ENCODE measurements around the gene CRYZ. TPM values are rescaled to one million over a fixed set of nuclear protein-coding genes. Genes with fewer than 3 reads are reported as not detected.

The CRYZ gene
- total RNA-seq, 2 donors from 2014 or later = 12.6 to 36.0 TPM

DNA sequence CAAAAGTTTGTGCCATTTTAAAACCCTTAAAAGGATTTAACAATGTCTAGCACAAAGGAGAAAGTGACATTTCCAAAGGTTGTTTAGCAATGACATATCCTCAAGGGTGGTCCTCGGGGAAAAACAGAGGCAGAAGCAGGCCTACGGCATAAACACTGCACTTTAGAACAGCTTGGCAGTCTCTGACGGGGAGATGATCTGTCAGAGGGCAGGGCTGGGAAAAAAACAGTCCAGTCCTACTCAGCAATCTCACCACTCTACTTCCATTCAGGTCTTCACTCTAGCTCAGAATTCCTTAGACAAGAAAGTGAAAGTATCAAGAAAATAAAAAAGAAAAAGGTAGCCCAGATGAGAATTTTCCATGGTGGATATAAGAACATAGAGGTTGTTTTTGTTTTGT is 4.1 kb downstream of the CRYZ start:
- no peak for DNase-seq (ENCODE audit: low spot score)
- H3K27ac ChIP-seq = no peak overlapping the region
- H3K9me3 ChIP-seq = no peaks in the 10 kb centered on the region
- TF ChIP-seq, protein P1, sequence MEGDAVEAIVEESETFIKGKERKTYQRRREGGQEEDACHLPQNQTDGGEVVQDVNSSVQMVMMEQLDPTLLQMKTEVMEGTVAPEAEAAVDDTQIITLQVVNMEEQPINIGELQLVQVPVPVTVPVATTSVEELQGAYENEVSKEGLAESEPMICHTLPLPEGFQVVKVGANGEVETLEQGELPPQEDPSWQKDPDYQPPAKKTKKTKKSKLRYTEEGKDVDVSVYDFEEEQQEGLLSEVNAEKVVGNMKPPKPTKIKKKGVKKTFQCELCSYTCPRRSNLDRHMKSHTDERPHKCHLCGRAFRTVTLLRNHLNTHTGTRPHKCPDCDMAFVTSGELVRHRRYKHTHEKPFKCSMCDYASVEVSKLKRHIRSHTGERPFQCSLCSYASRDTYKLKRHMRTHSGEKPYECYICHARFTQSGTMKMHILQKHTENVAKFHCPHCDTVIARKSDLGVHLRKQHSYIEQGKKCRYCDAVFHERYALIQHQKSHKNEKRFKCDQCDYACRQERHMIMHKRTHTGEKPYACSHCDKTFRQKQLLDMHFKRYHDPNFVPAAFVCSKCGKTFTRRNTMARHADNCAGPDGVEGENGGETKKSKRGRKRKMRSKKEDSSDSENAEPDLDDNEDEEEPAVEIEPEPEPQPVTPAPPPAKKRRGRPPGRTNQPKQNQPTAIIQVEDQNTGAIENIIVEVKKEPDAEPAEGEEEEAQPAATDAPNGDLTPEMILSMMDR (IDR thresholded peaks at IDR 0.05) = no peak
- no peak overlapping the region for H3K4me3 ChIP-seq
- H3K36me3 ChIP-seq = peaks cover under 1% of the 10 kb centered on the region
- ATAC-seq (ENCODE audit: insufficient number of reproducible peaks, low FRiP score, low read depth) = no peak
- peaks cover 18 to 23% of the 10 kb centered on the region in 2 donors for H3K4me1 ChIP-seq (ENCODE audit: control insufficient read depth in 1 of 2, low read depth in 2 of 2)
- H3K27me3 ChIP-seq (replicated peaks; ENCODE audit: insufficient read depth) = no peaks in the 10 kb centered on the region

DNA sequence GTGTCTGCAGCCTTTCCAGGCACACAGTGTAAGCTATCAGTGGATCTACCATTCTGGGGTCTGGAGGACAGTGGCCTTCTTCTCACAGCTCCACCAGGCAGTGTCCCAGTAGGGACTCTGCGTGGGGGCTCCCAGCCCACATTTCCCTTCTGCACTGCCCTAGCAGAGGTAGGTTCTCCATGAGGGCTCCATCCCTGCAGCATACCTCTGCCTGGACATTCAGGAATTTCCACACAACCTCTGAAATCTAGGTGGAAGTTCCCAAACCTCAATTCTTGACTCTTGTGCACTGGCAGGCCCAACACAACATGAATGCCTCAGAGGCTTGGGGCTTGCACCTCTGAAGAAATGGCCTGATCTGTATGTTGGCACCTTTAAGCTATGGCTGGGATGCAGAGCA is 6.8 kb downstream of the CRYZ start:
- Histone ChIP-seq H3K27ac (no peak overlapping the region), H3K9me3 (no peaks in the 10 kb centered on the region), H3K4me3 (no peak overlapping the region), H3K27me3 (replicated peaks; ENCODE audit: insufficient read depth) (no peaks in the 10 kb centered on the region), H3K4me1 (ENCODE audit: control insufficient read depth in 1 of 2, low read depth in 2 of 2) (peaks cover 7 to 18% of the 10 kb centered on the region in 2 donors), H3K36me3 (peaks cover 10% of the 10 kb centered on the region)
- ATAC-seq (ENCODE audit: insufficient number of reproducible peaks, low FRiP score, low read depth) (no peak), DNase-seq (ENCODE audit: low spot score) (no peak)
- TF ChIP-seq, protein P1 (IDR thresholded peaks at IDR 0.05) = no peak

DNA sequence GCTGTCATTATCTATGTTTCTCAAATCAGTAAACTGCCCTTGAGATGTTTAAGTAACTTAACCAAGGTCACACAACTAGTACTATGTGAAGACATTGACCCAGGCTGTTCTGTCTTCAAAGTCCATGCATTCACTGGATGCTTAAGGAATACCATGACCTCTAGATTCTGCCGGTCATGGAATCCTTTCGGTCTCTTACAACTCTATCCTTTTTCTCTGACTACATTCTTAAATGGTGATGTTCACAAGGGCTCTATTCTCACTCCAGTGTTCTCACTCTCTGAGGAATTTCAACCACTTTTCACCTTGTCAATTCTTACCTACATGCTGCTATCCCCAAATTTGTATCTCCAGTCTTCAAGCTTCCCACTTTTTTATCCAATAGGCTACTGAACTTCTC is 15.2 kb downstream of the CRYZ start:
- H3K27me3 ChIP-seq (replicated peaks; ENCODE audit: insufficient read depth) = no peaks in the 10 kb centered on the region
- no peak for ATAC-seq (ENCODE audit: insufficient number of reproducible peaks, low FRiP score, low read depth)
- TF ChIP-seq, protein P1 (IDR thresholded peaks at IDR 0.05) = no peak

DNA sequence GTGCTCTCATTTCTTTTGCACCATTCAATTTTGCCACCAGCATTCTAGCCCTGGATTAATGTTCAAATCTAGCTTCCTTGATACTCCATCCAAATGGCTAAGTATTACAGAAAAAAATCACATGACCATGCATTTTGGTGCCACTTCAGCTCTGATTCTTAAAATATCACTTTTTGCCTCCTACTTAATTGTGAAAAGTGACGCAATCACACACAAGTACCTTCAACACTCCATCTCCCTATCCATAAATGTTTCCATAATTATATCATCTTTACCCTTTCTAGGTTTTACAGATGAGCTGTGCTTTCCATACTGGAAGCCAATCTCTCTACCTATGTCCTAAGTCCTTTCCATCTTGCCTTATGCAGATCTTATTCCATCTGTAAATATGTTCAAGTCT is 16.0 kb downstream of the CRYZ start:
- Histone ChIP-seq H3K9me3 (no peaks in the 10 kb centered on the region), H3K4me1 (ENCODE audit: control insufficient read depth in 1 of 2, low read depth in 2 of 2) (no peaks in the 10 kb centered on the region), H3K27me3 (replicated peaks; ENCODE audit: insufficient read depth) (no peaks in the 10 kb centered on the region), H3K4me3 (no peak overlapping the region), H3K27ac (no peak overlapping the region), H3K36me3 (peaks cover 16% of the 10 kb centered on the region)
- no peak for ATAC-seq (ENCODE audit: insufficient number of reproducible peaks, low FRiP score, low read depth)
- DNase-seq (ENCODE audit: low spot score) = no peak
- TF ChIP-seq, protein P1 (IDR thresholded peaks at IDR 0.05) = no peak

More for the DNA sequence above, 15.2 kb downstream of the CRYZ start:
- Histone ChIP-seq H3K4me1 (ENCODE audit: control insufficient read depth in 1 of 2, low read depth in 2 of 2) (no peaks in the 10 kb centered on the region), H3K27ac (no peak overlapping the region), H3K36me3 (peaks cover 20% of the 10 kb centered on the region), H3K4me3 (no peak overlapping the region), H3K9me3 (no peaks in the 10 kb centered on the region)
- no peak for DNase-seq (ENCODE audit: low spot score)

- no peak for ATAC-seq (ENCODE audit: insufficient number of reproducible peaks, low FRiP score, low read depth)
Observed at GRCh38 chr1:74715806-74716205, 17.0 kb downstream of the CRYZ start.

More at GRCh38 chr1:74715806-74716205, 17.0 kb downstream of the CRYZ start:
- no peaks in the 10 kb centered on the region for H3K4me1 ChIP-seq (ENCODE audit: control insufficient read depth in 1 of 2, low read depth in 2 of 2)
- DNase-seq (ENCODE audit: low spot score) = no peak
- TF ChIP-seq, protein P1 (IDR thresholded peaks at IDR 0.05) = no peak
- H3K36me3 ChIP-seq = peaks cover 20% of the 10 kb centered on the region
- H3K27ac ChIP-seq = no peak overlapping the region
- H3K27me3 ChIP-seq (replicated peaks; ENCODE audit: insufficient read depth) = no peaks in the 10 kb centered on the region
- H3K4me3 ChIP-seq = no peak overlapping the region
- H3K9me3 ChIP-seq = no peaks in the 10 kb centered on the region
